HepG2 (cell line): ENCODE results near the gene DYSF. TPM values are rescaled to one million over a fixed set of nuclear protein-coding genes. Genes with fewer than 3 reads are reported as not detected.

ENCODE experiments used
- ARID5B ChIP-seq: IDR thresholded peaks from 2 replicates; pipeline ENCODE4 v1.4.0; 2020; ENCODE audit warnings: mild to moderate bottlenecking, missing genetic modification reagents
- BATF2 ChIP-seq: sonication (generic); formaldehyde crosslinking; IDR thresholded peaks from 2 replicates; pipeline ENCODE4 v1.8.0; 2022; ENCODE audit warnings: mild to moderate bottlenecking, missing genetic modification reagents, moderate library complexity
- ELF4 ChIP-seq: sonication (generic); formaldehyde crosslinking; IDR thresholded peaks from 2 replicates; pipeline ENCODE4 v1.5.0; 2020; ENCODE audit warnings: missing genetic modification reagents, mild to moderate bottlenecking, moderate library complexity, borderline replicate concordance
- ESRRA ChIP-seq: sonication (generic); formaldehyde crosslinking; IDR thresholded peaks from 2 replicates; pipeline ENCODE4 v1.5.1; 2020; ENCODE audit warnings: mild to moderate bottlenecking, low read depth, missing genetic modification reagents
- FOXP4 ChIP-seq: sonication (generic); formaldehyde crosslinking; IDR thresholded peaks from 2 replicates; pipeline ENCODE4 v1.4.0; 2020; ENCODE audit warnings: missing genetic modification reagents
- KDM3A ChIP-seq: IDR thresholded peaks from 2 replicates; pipeline ENCODE4 v1.6.1; 2018; ENCODE audit warnings: low read depth, missing compliant biosample characterization
- MIER3 ChIP-seq: IDR thresholded peaks from 2 replicates; pipeline ENCODE4 v1.6.1; 2016; ENCODE audit warnings: missing compliant biosample characterization, borderline replicate concordance
- POGZ ChIP-seq: sonication (generic); formaldehyde crosslinking; IDR thresholded peaks from 2 replicates; pipeline ENCODE4 v1.4.0; 2020; ENCODE audit warnings: mild to moderate bottlenecking, missing genetic modification reagents
- SALL2 ChIP-seq: sonication (generic); formaldehyde crosslinking; IDR thresholded peaks from 2 replicates; pipeline ENCODE4 v1.8.1; 2023; ENCODE audit warnings: mild to moderate bottlenecking, missing genetic modification reagents, inconsistent platforms
- TSC22D2 ChIP-seq: sonication (generic); formaldehyde crosslinking; IDR thresholded peaks from 2 replicates; pipeline ENCODE4 v1.5.1; 2020; ENCODE audit warnings: missing genetic modification reagents, mild to moderate bottlenecking, borderline replicate concordance
- ZBTB26 ChIP-seq: IDR thresholded peaks from 2 replicates; pipeline ENCODE4 v1.6.1; 2016; ENCODE audit warnings: missing compliant biosample characterization, missing genetic modification reagents, borderline replicate concordance
- ZFY ChIP-seq: sonication (generic); formaldehyde crosslinking; IDR thresholded peaks from 2 replicates; pipeline ENCODE4 v1.4.0; 2020; ENCODE audit warnings: missing genetic modification reagents
- ZNF280D ChIP-seq: sonication (generic); formaldehyde crosslinking; IDR thresholded peaks from 2 replicates; pipeline ENCODE4 v1.5.1; 2020; ENCODE audit warnings: mild to moderate bottlenecking, missing genetic modification reagents
- ZNF879 ChIP-seq: sonication (generic); formaldehyde crosslinking; IDR thresholded peaks from 2 replicates; pipeline ENCODE4 v1.8.1; 2023; ENCODE audit warnings: missing genetic modification reagents
- polyA plus RNA-seq, 8 experiments: library from polyadenylated mRNA; depleted of rRNA in 3 of 8; stranded (reverse) in 7 of 8; unstranded in 1 of 8; fragments of >200 nt; fragmentation: Illumina TruSeq in 4 of 8; extraction: Trizol in 4 of 8; gene quantifications; 2 replicates each; pipeline versions ENCODE4 v1.2.1 to v1.2.3, GENCODE V29; 2011 to 2016; ENCODE audit warnings: low read depth in 4 of 8, missing spikeins in 1 of 8, mixed read lengths in 1 of 8; ENCODE audit not compliant: insufficient read depth in 1 of 8
- total RNA-seq, 5 experiments: library from RNA; depleted of rRNA; stranded (reverse); fragments of >200 nt; fragmentation: Illumina TruSeq; extraction: Trizol; gene quantifications; 2 replicates each; pipeline ENCODE4 v1.2.3, GENCODE V29; 2016; ENCODE audit warnings: low read depth in 1 of 5

Gene DYSF
- total and polyA plus RNA-seq, 2 of the 13 experiments (the other 11 are each of a cell fraction or from before 2014, with no cell fraction given): 0.15 to 2.4 TPM

- TF ChIP-seq ARID5B (peak; percentile 17; the same call in 1 of the 2 replicates), MIER3 (CRISPR knock-in tag) (peak; percentile 40; the same call in 1 of the 2 replicates), ESRRA (CRISPR knock-in tag) (peak; percentile 37; the same call in 1 of the 2 replicates), BATF2 (CRISPR knock-in tag) (no peak), FOXP4 (CRISPR knock-in tag) (no peak), POGZ (CRISPR knock-in tag) (0 out of 2 replicates have a peak, but pooled peaks have one; percentile 27), TSC22D2 (CRISPR knock-in tag) (no peak), SALL2 (CRISPR knock-in tag) (0 out of 2 replicates have a peak, but pooled peaks have one; percentile 3), ZBTB26 (peak; percentile 41; the same call in 1 of the 2 replicates), ZNF879 (CRISPR knock-in tag) (no peak), ELF4 (CRISPR knock-in tag) (no peak), ZNF280D (CRISPR knock-in tag) (peak; percentile 94), ZFY (0 out of 2 replicates have a peak, but pooled peaks have one; percentile 25), KDM3A (0 out of 2 replicates have a peak, but pooled peaks have one; percentile 66)
These were observed 95.5 kb downstream of the DYSF start (continued) for GRCh38 chr2:71548646-71549425.
